ENCODE measurements around the gene DLL3. TPM values are rescaled to one million over a fixed set of nuclear protein-coding genes. Genes with fewer than 3 reads are reported as not detected.

Gene DLL3
- total and polyA plus RNA-seq, 9 of the 15 experiments (the other 6 are each of a cell fraction or from before 2014, with no cell fraction given): 0.80 to 6.3 (median 1.2) TPM

DNA sequence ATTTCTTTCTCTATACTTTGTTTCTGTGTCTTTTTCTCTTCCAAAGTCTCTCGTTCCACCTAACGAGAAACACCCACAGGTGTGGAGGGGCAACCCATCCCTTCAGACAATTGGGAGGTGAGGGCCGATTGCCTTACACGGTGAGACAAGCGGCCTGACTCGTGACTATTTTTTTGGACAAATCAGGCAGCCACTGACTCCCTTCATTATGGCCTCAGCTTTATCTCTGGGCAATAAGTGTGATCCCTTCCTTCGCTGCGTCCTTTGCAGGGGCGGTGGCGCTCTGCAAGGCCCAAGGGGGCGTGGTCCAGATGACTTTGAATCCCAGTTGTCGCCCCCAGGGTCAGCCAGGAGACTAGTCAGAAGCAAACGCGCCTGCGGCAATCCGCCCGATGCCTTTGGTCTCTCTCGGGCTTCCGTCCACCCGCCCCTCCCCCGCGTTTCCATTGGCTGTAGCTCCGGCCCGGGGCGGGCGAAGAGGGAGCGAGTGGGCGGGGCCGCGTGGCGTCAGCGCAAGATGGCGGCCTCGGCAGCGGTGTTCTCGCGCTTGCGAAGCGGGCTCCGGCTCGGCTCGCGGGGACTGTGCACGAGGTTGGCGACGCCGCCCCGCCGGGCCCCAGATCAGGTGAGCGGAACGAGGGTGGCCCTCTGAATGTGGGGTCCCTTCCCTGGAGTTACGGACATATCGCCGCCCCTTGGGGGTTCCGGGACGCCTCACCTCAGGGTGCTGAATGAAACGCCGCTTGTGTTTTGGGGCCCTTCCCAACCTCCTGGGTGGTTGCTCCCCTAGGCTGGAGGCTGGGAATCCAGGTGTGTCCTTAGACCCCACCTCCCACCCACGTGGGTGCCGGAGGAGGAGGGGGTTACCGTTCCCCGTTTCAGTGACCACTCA lies 18.2 kb upstream of the DLL3 start, which contains the start of gene TIMM50 (continued):
- TF ChIP-seq, protein P1, sequence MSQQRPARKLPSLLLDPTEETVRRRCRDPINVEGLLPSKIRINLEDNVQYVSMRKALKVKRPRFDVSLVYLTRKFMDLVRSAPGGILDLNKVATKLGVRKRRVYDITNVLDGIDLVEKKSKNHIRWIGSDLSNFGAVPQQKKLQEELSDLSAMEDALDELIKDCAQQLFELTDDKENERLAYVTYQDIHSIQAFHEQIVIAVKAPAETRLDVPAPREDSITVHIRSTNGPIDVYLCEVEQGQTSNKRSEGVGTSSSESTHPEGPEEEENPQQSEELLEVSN (IDR thresholded peaks at IDR 0.05; ENCODE audit: borderline replicate concordance in 1 of 2, extremely low read depth in 1 of 2, insufficient read depth in 1 of 2, insufficient read length in 1 of 2, low read depth in 1 of 2, low read length in 1 of 2, poor library complexity in 1 of 2, severe bottlenecking in 1 of 2): peak; percentile 52 to 80
- TF ChIP-seq ESRRA (IDR thresholded peaks at IDR 0.05; ENCODE audit: borderline replicate concordance, low read depth) (peak; percentile 100), TGIF2 (CRISPR knock-in tag; IDR thresholded peaks at IDR 0.05) (no peak), BRF1 (IDR thresholded peaks at IDR 0.05; ENCODE audit: borderline replicate concordance, extremely low read depth, insufficient read length) (no peak), NFATC3 (IDR thresholded peaks at IDR 0.05) (0 out of 2 replicates have a peak, but pooled peaks have one; percentile 46), ZFP1 (CRISPR knock-in tag; IDR thresholded peaks at IDR 0.05) (no peak), SMARCB1 (IDR thresholded peaks at IDR 0.05; ENCODE audit: insufficient read length, low read depth) (no peak), PTRF (tag; IDR thresholded peaks at IDR 0.05) (no peak), PHB2 (IDR thresholded peaks at IDR 0.05; ENCODE audit: low read depth) (no peak; the same call in 1 of the 2 replicates), ETS2 (tag; IDR thresholded peaks at IDR 0.05; ENCODE audit: borderline replicate concordance, poor library complexity, severe bottlenecking) (no peak), ZNF3 (CRISPR knock-in tag; IDR thresholded peaks at IDR 0.05) (no peak), CREM (IDR thresholded peaks at IDR 0.05; ENCODE audit: low read depth) (peak; percentile 91), TEAD1 (CRISPR knock-in tag; IDR thresholded peaks at IDR 0.05) (peak in 1 of 2 experiments; percentile 82; a peak in 2 of 4 replicates), L3MBTL2 (IDR thresholded peaks at IDR 0.05) (peak; percentile 89), TRIM24 (IDR thresholded peaks at IDR 0.05) (no peak), ZNF232 (CRISPR knock-in tag; IDR thresholded peaks at IDR 0.05) (peak; percentile 82; the same call in 1 of the 2 replicates), GATA2 (CRISPR knock-in tag; IDR thresholded peaks at IDR 0.05) (0 out of 2 replicates have a peak, but pooled peaks have one; percentile 28), SETDB1 (IDR thresholded peaks at IDR 0.05; ENCODE audit: low read length) (no peak), TAF1 (IDR thresholded peaks at IDR 0.05; ENCODE audit: control insufficient read depth, extremely low read depth, insufficient read depth, low read length, severe bottlenecking) (peak; percentile 97), U2AF2 (optimal IDR thresholded peaks at IDR 0.05; ENCODE audit: low read depth, low read length) (no peak), RBM14 (IDR thresholded peaks at IDR 0.05; ENCODE audit: borderline replicate concordance, insufficient read depth, low read depth, low read length) (no peak)
- TF ChIP-seq, protein P2, sequence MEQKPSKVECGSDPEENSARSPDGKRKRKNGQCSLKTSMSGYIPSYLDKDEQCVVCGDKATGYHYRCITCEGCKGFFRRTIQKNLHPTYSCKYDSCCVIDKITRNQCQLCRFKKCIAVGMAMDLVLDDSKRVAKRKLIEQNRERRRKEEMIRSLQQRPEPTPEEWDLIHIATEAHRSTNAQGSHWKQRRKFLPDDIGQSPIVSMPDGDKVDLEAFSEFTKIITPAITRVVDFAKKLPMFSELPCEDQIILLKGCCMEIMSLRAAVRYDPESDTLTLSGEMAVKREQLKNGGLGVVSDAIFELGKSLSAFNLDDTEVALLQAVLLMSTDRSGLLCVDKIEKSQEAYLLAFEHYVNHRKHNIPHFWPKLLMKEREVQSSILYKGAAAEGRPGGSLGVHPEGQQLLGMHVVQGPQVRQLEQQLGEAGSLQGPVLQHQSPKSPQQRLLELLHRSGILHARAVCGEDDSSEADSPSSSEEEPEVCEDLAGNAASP (IDR thresholded peaks at IDR 0.05): no peak
- TF ChIP-seq, protein P3, sequence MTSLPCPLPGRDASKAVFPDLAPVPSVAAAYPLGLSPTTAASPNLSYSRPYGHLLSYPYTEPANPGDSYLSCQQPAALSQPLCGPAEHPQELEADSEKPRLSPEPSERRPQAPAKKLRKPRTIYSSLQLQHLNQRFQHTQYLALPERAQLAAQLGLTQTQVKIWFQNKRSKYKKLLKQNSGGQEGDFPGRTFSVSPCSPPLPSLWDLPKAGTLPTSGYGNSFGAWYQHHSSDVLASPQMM (CRISPR knock-in tag; IDR thresholded peaks at IDR 0.05): no peak
- TF ChIP-seq, protein P4, sequence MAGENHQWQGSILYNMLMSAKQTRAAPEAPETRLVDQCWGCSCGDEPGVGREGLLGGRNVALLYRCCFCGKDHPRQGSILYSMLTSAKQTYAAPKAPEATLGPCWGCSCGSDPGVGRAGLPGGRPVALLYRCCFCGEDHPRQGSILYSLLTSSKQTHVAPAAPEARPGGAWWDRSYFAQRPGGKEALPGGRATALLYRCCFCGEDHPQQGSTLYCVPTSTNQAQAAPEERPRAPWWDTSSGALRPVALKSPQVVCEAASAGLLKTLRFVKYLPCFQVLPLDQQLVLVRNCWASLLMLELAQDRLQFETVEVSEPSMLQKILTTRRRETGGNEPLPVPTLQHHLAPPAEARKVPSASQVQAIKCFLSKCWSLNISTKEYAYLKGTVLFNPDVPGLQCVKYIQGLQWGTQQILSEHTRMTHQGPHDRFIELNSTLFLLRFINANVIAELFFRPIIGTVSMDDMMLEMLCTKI (IDR thresholded peaks at IDR 0.05; ENCODE audit: partially characterized antibody): no peak

Measured in K562 (cell line).